H9 (cell line): Measurements from ENCODE around the gene CPNE5. TPM values are rescaled to one million over a fixed set of nuclear protein-coding genes. Genes with fewer than 3 reads are reported as not detected.

Experiments used
- DNase-seq: peaks from one replicate; pipeline ENCODE4 v3.0.0-alpha.2; 2017
- H2AFZ ChIP-seq: one replicate; pipeline ENCODE4 v1.6.1; 2013; ENCODE audit warnings: mild to moderate bottlenecking, low read length, control low read depth, moderate library complexity
- H2AK5ac ChIP-seq: 2 replicates; pipeline ENCODE4 v1.6.1; 2013; ENCODE audit warnings: low read length, control low read depth, mixed read lengths; ENCODE audit not compliant: insufficient read length
- H2BK120ac ChIP-seq: one replicate; pipeline ENCODE4 v1.6.1; 2013; ENCODE audit warnings: low read depth, mild to moderate bottlenecking, low read length, control low read depth, inconsistent platforms; ENCODE audit not compliant: poor library complexity, severe bottlenecking
- H2BK12ac ChIP-seq: 2 replicates; pipeline ENCODE4 v1.6.1; 2013; ENCODE audit warnings: low read length, control low read depth, mixed read lengths, low read depth; ENCODE audit not compliant: insufficient read length
- H2BK15ac ChIP-seq: 2 replicates; pipeline ENCODE4 v1.6.1; 2013; ENCODE audit warnings: low read depth, low read length, control low read depth
- H2BK20ac ChIP-seq: one replicate; pipeline ENCODE4 v1.6.1; 2013; ENCODE audit warnings: low read depth, mild to moderate bottlenecking, low read length, control low read depth, inconsistent platforms; ENCODE audit not compliant: poor library complexity, severe bottlenecking
- H2BK5ac ChIP-seq: 2 replicates; pipeline ENCODE4 v1.6.1; 2013; ENCODE audit warnings: low read length, control low read depth, mixed read lengths; ENCODE audit not compliant: insufficient read length
- H3K14ac ChIP-seq: 2 replicates; pipeline ENCODE4 v1.6.1; 2013; ENCODE audit warnings: low read length, control low read depth; ENCODE audit not compliant: insufficient read depth
- H3K18ac ChIP-seq: 2 replicates; pipeline ENCODE4 v1.6.1; 2013; ENCODE audit warnings: low read depth, mild to moderate bottlenecking, mixed read lengths, low read length, control low read depth; ENCODE audit not compliant: insufficient read length
- H3K23ac ChIP-seq: 2 replicates; pipeline ENCODE4 v1.6.1; 2013; ENCODE audit warnings: low read length, control low read depth, mixed read lengths, low read depth; ENCODE audit not compliant: insufficient read length
- H3K23me2 ChIP-seq: 2 replicates; pipeline ENCODE4 v1.6.1; 2013; ENCODE audit warnings: low read depth, mild to moderate bottlenecking, mixed read lengths, low read length, control low read depth; ENCODE audit not compliant: insufficient read length, poor library complexity, severe bottlenecking
- H3K27ac ChIP-seq: 2 replicates; pipeline ENCODE4 v1.5.1; 2013; ENCODE audit warnings: low read length, control low read depth, mixed read lengths, low read depth; ENCODE audit not compliant: insufficient read length
- H3K27me3 ChIP-seq: 2 replicates; pipeline ENCODE4 v1.6.1; 2013; ENCODE audit warnings: low read length, control low read depth, inconsistent platforms; ENCODE audit not compliant: insufficient read depth
- H3K4ac ChIP-seq: 2 replicates; pipeline ENCODE4 v1.6.1; 2013; ENCODE audit warnings: low read depth, mild to moderate bottlenecking, control low read depth, inconsistent platforms, low read length, moderate library complexity
- H3K4me1 ChIP-seq: 2 replicates; pipeline ENCODE4 v1.6.1; 2013; ENCODE audit warnings: low read length, control low read depth, inconsistent platforms; ENCODE audit not compliant: insufficient read depth
- H3K4me2 ChIP-seq: 2 replicates; pipeline ENCODE4 v1.6.1; 2013; ENCODE audit warnings: low read length, control low read depth, mixed read lengths; ENCODE audit not compliant: insufficient read length, insufficient read depth
- H3K56ac ChIP-seq: 2 replicates; pipeline ENCODE4 v1.6.1; 2013; ENCODE audit warnings: low read depth, mild to moderate bottlenecking, mixed read lengths, low read length, control low read depth; ENCODE audit not compliant: insufficient read length
- H3K79me1 ChIP-seq: 2 replicates; pipeline ENCODE4 v1.6.1; 2013; ENCODE audit warnings: low read depth, mild to moderate bottlenecking, moderate library complexity, low read length, control low read depth, inconsistent platforms; ENCODE audit not compliant: insufficient read depth, poor library complexity, severe bottlenecking
- H3K79me2 ChIP-seq: 2 replicates; pipeline ENCODE4 v1.6.1; 2013; ENCODE audit warnings: low read length, control low read depth, inconsistent platforms; ENCODE audit not compliant: insufficient read depth
- H3K9ac ChIP-seq: 2 replicates; pipeline ENCODE4 v1.6.1; 2013; ENCODE audit warnings: low read length, control low read depth, mixed read lengths; ENCODE audit not compliant: insufficient read length; ENCODE audit errors: extremely low read depth
- H3K9me3 ChIP-seq: one replicate; pipeline ENCODE4 v1.6.1; 2013; ENCODE audit warnings: low read depth, low read length, inconsistent platforms; ENCODE audit not compliant: control insufficient read depth
- H3T11ph ChIP-seq: one replicate; pipeline ENCODE4 v1.6.1; 2013; ENCODE audit warnings: mild to moderate bottlenecking, low read length, control low read depth, inconsistent platforms
- H4K20me1 ChIP-seq: one replicate; pipeline ENCODE4 v1.6.1; 2013; ENCODE audit not compliant: control insufficient read depth, insufficient read length, insufficient read depth
- H4K5ac ChIP-seq: 2 replicates; pipeline ENCODE4 v1.6.1; 2013; ENCODE audit warnings: low read depth, mild to moderate bottlenecking, mixed read lengths, low read length, control low read depth; ENCODE audit not compliant: insufficient read length
- H4K8ac ChIP-seq: replicated peaks from 2 replicates; pipeline ENCODE4 v1.6.1; 2013; ENCODE audit warnings: low read length, control low read depth, mixed read lengths, low read depth; ENCODE audit not compliant: insufficient read length
- H4K91ac ChIP-seq: 2 replicates; pipeline ENCODE4 v1.6.1; 2013; ENCODE audit warnings: low read depth, mild to moderate bottlenecking, moderate library complexity, mixed read lengths, low read length, control low read depth; ENCODE audit not compliant: insufficient read length
- H3K27ac Mint-ChIP-seq, 3 experiments: 2 replicates in 2 of 3; 3 replicates in 1 of 3; pipeline ENCODE4 v1.8.0; 2020 to 2021; ENCODE audit warnings: mixed read lengths in 3 of 3, mild to moderate bottlenecking in 1 of 3, moderate library complexity in 1 of 3
- H3K27me3 Mint-ChIP-seq: 2 replicates; pipeline ENCODE4 v1.8.0; 2021; ENCODE audit warnings: low read depth, mild to moderate bottlenecking, moderate library complexity, mixed read lengths
- H3K36me3 Mint-ChIP-seq, 3 experiments: 2 replicates in 2 of 3; 3 replicates in 1 of 3; pipeline ENCODE4 v1.8.0; 2020 to 2021; ENCODE audit warnings: low read depth in 3 of 3, mixed read lengths in 3 of 3; ENCODE audit not compliant: insufficient read depth in 1 of 3
- H3K4me1 Mint-ChIP-seq, 2 experiments: 2 replicates each; pipeline ENCODE4 v1.8.0; 2020; ENCODE audit warnings: mixed read lengths in 2 of 2
- H3K4me3 Mint-ChIP-seq, 2 experiments: 2 replicates in 1 of 2; 3 replicates in 1 of 2; pipeline ENCODE4 v1.8.0; 2020 to 2021; ENCODE audit warnings: mild to moderate bottlenecking in 2 of 2, mixed read lengths in 2 of 2, moderate library complexity in 1 of 2
- H3K9me3 Mint-ChIP-seq, 2 experiments: 2 replicates in 1 of 2; 3 replicates in 1 of 2; pipeline ENCODE4 v1.8.0; 2020; ENCODE audit warnings: mild to moderate bottlenecking in 2 of 2, mixed read lengths in 2 of 2, moderate library complexity in 1 of 2
- WGBS: extraction: QIAGEN DNeasy Blood & Tissue Kit; methylation state at CpG from one replicate; pipeline ENCODE4 v1.1.7; 2013; ENCODE audit warnings: missing lambda C conversion rate, low lambda C conversion rate, mixed read lengths; ENCODE audit not compliant: insufficient read length; ENCODE audit errors: extremely low coverage; 5-methylcytosine and 5-hydroxymethylcytosine counted together
- total RNA-seq: library from RNA; stranded (reverse); gene quantifications from 2 replicates; pipeline ENCODE4 v1.2.1, GENCODE V29; 2021
- TF ChIP-seq, protein P1 (sequence below): fragments of 200-600 bp; sonication (generic); conservative IDR thresholded peaks from 3 replicates; pipeline ENCODE4 v1.8.0; 2021; ENCODE audit warnings: antibody characterized with exemption, mild to moderate bottlenecking

CPNE5 gene
- total RNA-seq, 1 experiment from 2014 or later: 0.52 TPM

DNA sequence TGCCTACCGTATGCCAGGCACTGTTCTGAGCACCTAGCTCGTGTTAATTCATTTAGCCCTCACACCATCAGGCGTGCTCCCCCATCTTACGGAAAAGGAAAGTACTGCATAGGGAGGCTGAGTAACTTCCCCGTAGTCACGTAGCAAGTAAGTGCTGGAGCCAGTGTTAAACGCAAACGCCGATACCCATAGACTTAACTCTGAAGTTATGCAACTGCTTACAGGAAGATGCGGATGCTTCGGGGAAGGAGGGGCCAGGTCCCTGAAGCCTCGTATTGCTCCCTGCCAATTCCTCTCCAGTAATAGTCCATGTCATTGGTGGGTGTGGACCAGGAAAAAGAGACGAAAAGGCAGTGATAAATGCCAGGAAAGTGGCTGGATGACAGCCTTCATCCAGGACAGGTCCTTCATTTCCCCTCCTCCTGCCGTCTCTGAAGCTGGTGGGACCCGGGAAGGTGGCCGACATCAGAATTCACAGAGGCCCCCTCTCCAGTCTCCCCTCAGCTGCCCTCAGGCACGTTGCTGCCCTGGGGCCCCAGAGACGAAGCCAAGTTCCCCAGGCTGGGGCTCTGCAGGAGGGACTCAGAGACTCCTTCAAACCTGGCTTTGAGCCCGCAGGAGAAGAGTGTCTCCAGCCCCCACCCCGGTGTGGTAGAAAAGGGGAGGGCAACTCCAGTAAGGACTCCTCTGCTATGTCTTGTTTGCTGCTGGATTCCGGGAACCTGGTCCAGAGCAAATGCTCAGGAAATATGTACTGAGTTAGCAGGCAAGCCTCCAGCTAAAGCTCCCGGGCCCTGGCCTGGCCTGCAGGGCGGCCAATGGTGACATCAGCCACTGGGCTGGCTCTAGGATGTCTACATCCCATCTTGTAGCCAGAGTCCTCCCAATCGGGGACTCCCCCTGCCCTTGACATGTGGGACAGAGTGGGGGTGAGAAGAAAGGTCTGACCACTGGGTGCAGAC, 103.9 kb downstream of the CPNE5 start:
- no peak overlapping the region for H4K8ac ChIP-seq
- no peak overlapping the region for H3K27ac ChIP-seq
- H4K5ac ChIP-seq: no peak overlapping the region
- no peak overlapping the region for H3K18ac ChIP-seq
- H4K91ac ChIP-seq: no peak overlapping the region
- no peak overlapping the region for H2BK120ac ChIP-seq
- DNase-seq: no peak
- H2AK5ac ChIP-seq: no peak overlapping the region
- no peaks in the 10 kb centered on the region; a peak in 1 of 5 replicates for H3K9me3 Mint-ChIP-seq
- H3K9me3 ChIP-seq: no peaks in the 10 kb centered on the region
- H3K4ac ChIP-seq: no peak overlapping the region
- no peak overlapping the region for H3T11ph ChIP-seq
- H3K79me1 ChIP-seq: no peaks in the 10 kb centered on the region
- no peaks in the 10 kb centered on the region for H3K27me3 ChIP-seq
- H3K23ac ChIP-seq: no peak overlapping the region
- peaks cover 10 to 18% of the 10 kb centered on the region in 2 experiments for H3K4me1 Mint-ChIP-seq
- no peak overlapping the region for H3K27ac Mint-ChIP-seq
- no peak overlapping the region for H3K9ac ChIP-seq
- no peak overlapping the region for H3K4me2 ChIP-seq
- H2BK12ac ChIP-seq: no peak overlapping the region
- H2AFZ ChIP-seq: no peak overlapping the region
- H2BK5ac ChIP-seq: no peak overlapping the region
- no peak overlapping the region for H3K56ac ChIP-seq
- H3K27me3 Mint-ChIP-seq: peaks cover 4% of the 10 kb centered on the region
- H3K79me2 ChIP-seq: no peaks in the 10 kb centered on the region
- H3K4me1 ChIP-seq: no peaks in the 10 kb centered on the region; the same call in 1 of the 2 replicates
- no peak overlapping the region for H3K14ac ChIP-seq
- H2BK20ac ChIP-seq: no peak overlapping the region
- TF ChIP-seq, protein P1, sequence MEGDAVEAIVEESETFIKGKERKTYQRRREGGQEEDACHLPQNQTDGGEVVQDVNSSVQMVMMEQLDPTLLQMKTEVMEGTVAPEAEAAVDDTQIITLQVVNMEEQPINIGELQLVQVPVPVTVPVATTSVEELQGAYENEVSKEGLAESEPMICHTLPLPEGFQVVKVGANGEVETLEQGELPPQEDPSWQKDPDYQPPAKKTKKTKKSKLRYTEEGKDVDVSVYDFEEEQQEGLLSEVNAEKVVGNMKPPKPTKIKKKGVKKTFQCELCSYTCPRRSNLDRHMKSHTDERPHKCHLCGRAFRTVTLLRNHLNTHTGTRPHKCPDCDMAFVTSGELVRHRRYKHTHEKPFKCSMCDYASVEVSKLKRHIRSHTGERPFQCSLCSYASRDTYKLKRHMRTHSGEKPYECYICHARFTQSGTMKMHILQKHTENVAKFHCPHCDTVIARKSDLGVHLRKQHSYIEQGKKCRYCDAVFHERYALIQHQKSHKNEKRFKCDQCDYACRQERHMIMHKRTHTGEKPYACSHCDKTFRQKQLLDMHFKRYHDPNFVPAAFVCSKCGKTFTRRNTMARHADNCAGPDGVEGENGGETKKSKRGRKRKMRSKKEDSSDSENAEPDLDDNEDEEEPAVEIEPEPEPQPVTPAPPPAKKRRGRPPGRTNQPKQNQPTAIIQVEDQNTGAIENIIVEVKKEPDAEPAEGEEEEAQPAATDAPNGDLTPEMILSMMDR: no peak
- no peak overlapping the region for H3K4me3 Mint-ChIP-seq
- no peak overlapping the region for H2BK15ac ChIP-seq
- H3K23me2 ChIP-seq: no peaks in the 10 kb centered on the region
- H4K20me1 ChIP-seq: no peaks in the 10 kb centered on the region
- WGBS: no CpG with 5 or more reads among the region's 24 CpGs
- H3K36me3 Mint-ChIP-seq: no peaks in the 10 kb centered on the region
